Measurements from ENCODE around the gene SSTR4. TPM values are rescaled to one million over a fixed set of nuclear protein-coding genes. Genes with fewer than 3 reads are reported as not detected.

The SSTR4 gene
- total RNA-seq, 1 experiment from 2014 or later: not detected

DNA sequence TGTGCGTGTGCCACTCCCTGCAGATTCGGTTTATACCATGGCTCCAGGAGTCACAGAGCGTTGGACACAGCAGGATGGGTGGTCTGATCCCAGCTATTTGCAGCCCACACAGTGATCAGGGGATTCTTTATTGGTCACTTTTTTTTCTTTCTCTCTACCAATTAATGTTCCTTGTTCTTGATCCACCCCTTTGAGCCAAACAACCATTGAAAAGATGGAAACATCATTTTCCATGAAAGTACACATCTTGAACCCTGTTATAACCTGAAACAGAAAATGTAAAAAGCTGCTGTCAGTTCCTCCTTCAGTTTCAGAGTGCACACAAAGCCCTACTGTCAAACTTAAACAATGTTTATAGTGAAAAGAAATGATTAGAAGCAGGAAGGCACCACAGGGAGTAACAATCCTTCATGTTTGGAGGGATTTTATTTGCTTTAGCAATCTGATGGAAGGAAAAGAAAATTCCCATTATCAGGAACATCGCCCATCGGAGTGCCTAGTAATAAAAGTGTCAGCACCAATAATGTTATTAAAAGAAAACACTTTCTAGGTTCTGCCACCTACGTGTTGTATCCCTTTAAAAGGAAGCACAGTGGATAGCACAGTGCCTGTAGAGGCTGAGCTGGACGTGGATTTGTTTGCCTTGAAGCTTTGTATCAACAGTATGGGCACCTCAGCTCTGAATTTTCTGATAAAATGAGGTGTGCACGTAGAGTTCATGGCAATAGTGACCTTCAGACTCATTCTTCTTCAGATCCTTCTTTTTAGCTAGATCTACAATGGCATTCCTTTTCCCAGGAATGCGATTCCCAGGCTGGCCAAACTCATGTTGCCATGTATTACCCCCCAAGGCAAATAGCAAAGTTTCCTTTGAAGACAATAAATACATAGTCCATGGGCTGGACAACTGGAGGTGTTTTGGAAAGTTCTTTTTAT, 30.4 kb downstream of the SSTR4 start:
- no peak for DNase-seq (ENCODE audit: low spot score)

- DNase-seq (ENCODE audit: low spot score): no peak
Observed at GRCh38 chr20:23066772-23067171, 31.7 kb downstream of the SSTR4 start.

DNA sequence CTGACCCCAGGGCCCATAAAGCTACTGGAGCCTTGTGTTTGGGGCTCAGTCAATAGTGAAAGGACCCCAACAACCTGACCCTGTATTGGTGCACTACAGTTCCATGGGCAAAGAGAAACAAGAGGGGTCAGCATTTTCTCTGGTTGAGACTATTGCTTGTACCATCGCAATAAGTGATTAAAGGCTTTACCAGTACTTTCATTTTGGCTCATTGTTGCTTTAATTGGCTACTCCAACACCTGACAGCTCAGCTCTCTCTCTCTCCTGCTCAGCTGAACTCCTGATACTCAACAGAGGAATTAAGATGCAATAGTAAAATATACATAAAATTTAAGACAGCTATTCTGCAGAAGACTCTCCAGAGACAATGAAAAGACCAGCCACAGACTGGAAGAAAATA, 33.2 kb downstream of the SSTR4 start:
- no peak for DNase-seq (ENCODE audit: low spot score)

DNA sequence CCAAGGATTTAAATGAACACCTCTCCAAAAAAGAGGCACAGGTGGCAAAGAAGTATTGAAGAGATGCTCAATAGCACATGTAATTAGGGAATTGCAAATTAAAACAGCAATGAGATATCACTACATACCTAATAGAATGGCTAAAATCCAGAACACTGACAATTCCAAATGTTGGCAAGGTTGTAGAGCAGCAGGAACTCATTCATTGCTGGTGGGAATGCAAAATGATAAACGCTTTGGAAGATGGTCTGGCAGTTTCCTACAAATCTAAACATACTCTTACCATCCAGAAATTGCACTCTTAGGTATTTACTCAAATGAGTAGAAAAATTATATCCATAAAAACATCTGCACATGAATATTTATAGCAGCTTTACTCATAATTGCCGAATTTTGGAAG, 34.0 kb downstream of the SSTR4 start:
- no peak for DNase-seq (ENCODE audit: low spot score)

GRCh38 chr20:23071398-23071797, 36.3 kb downstream of the SSTR4 start:
- DNase-seq (ENCODE audit: low spot score): no peak

DNA sequence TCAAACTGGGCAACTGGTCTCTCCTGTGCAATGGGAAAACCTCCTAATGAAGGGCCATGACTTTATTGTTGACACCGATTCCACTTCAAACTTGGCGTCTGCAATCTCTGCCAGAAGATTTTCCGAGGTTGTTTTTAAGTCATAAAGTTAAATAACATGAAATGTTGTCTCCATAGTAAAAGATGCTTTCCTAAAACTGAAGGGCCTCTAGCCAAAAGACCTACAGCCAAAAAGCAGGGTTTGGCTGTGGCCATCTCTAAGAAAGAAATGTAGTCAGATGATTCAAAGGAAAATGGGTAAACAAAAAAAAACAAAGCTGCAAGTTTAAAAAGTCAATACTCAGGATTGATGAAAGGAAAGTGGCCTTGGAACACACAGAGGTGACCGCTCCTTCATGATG, 36.9 kb downstream of the SSTR4 start:
- no peak for DNase-seq (ENCODE audit: low spot score)

GRCh38 chr20:23072892-23073586, 37.9 kb downstream of the SSTR4 start:
- DNase-seq (ENCODE audit: low spot score): no peak

DNA sequence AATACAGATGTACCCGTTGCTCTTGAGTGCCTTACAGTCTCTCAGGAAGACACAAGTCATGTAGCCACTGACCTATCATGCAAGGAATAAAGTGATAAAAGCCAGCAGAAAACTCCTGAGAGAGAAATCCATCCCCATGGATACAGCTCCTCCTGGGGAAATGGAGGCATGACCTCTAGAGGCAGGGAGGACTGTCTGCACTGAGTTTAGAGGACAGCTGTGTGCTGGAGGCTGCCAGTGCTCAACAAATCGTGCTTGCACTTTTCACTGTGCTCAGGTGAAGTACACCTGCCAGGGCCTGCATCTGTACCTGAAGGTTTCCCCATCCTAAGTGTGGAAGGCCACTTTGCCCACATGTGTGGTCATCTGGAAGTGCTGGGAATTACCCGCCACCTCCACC, 38.9 kb downstream of the SSTR4 start:
- no peak for DNase-seq (ENCODE audit: low spot score)

DNA sequence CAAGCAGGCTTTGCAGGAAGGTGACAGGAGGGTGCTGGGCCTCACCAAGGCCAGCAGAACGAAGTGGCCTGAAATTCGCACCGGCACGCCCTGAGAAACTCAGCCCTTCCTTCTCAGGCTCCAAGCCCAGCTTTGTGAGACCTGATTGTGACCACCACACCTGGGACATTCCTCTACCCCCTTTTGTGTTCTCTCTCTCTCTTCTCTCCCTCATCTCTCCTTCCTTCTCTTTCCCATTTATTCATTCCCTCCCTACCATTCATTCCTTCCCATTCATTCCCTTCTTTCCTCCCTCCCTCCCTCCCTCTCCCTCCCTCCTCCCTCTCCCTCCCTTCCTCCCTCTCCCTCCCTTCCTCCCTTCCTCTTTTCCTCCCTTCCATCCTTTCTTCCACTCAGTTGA, 42.2 kb downstream of the SSTR4 start:
- no peak for DNase-seq (ENCODE audit: low spot score)

GRCh38 chr20:23078351-23079015, 43.4 kb downstream of the SSTR4 start:
- DNase-seq (ENCODE audit: low spot score): no peak

DNA sequence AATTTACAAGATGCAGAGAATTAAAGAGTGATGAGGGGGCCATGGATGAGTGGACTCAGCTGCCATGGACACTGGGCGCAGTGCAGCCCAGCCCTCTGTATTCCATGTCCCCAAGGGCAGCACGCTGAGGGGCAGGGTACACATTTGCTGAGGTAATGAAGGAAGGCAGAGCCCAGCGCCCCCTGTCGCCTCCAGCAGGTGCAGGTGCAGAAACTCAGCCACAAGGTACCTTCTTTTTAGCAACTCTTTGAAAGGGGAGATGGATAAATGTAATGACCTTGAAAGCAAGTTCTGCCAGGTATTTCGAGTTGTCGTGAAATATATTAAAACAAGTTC, 43.9 kb downstream of the SSTR4 start:
- DNase-seq (ENCODE audit: low spot score): peak; percentile 16

GRCh38 chr20:23079926-23080325, 44.8 kb downstream of the SSTR4 start:
- DNase-seq (ENCODE audit: low spot score): no peak

- no peak for DNase-seq (ENCODE audit: low spot score)
Observed at GRCh38 chr20:23080521-23080920, 45.4 kb downstream of the SSTR4 start.

GRCh38 chr20:23081263-23081819, 46.2 kb downstream of the SSTR4 start:
- DNase-seq (ENCODE audit: low spot score): no peak

DNA sequence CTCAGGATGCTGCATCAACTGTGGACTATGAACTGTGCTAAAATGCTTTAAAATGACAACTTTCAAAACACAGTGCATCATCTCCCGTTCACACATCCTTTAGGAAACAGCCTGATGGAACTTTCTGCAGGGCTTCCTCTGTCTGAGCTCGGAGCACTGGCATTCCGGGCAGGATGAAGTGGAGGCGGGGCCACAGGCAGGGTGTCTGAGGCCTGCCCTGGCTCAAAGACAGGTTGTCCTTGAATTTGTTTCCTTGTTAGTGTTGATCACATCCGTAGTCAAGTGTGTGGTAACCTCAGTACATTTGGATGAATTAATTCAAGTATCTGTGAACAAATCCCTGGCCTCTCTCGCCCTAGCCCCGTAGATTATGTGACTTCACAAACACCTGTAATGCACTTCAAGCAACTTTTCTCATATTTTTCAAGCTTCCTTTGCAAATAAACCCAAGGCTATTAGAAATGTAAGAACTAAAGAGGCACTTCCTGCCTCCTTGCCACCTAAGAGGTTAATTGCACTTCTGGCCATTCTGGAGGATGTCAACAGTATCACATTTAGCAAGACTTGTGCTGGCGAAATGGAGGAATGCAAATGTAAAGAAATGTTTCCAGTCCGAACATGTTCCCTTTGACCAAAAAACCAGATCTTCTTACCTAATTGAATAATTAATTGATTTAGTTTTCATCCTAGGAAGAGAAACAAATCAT, 47.9 kb downstream of the SSTR4 start:
- peak; percentile 9 for DNase-seq (ENCODE audit: low spot score)

DNA sequence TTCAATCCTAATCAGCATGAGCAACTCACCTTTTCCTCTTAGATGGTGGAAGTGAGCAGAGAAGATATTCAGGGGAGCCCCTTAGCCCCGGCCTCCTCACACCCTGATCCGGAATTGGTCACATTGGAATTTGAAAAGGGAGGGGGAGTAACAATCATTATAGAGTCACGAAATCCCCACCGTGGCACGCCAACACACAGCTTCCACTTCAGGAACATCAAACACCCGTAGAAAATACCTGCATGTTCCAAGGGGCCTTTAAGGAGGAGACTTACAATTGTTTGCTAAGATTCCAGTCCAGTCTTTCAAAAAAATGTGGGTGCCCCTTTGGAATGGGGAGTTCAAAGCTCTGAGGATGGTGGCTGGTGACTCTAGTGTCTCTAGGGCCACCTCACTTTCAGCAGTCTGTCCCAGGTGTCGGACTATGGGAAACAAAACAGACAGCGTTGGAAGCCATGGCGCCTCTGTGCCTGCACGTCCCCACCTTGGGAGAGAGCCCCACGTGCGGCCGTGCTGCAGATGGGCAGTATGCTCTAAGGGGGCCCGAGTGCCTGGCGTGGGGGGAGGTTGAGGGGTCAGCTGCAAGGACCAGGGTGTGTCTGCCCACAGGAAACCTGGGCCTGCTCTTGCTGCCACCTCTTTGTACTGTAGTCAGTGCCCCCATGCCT, 48.6 kb downstream of the SSTR4 start:
- DNase-seq (ENCODE audit: low spot score): no peak

DNA sequence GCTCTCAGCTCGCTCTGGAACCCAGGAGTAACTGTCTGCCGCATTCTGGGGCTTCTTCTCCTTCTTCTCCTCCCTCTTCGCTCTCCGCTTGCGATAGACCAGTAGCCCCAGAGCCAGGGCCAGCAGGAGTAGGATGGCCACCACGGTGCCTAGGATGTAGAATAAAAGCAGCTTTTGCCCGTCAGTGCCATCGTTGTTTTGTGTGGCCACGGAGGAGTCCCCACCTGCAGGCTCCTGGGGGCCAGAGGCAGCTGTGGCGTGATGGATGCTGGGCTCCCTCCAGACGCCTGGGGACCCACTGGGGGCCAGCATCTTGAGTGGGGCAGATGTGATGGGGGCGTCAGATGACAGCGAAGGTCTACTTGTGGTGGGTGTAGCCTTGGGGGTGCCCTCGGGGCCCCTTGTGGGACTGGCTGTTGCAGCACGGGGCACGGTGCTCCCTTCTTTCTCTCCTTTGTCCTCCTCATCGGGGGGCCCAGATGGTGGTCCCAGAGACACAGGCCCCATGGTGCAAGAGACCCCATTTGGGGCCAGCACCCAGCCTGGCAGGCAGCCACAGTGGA, 49.3 kb downstream of the SSTR4 start:
- no peak for DNase-seq (ENCODE audit: low spot score)

GRCh38 chr20:23084845-23085365, 49.8 kb downstream of the SSTR4 start:
- no peak for DNase-seq (ENCODE audit: low spot score)

- no peak for DNase-seq (ENCODE audit: low spot score)
Observed at GRCh38 chr20:23085436-23086055, 50.4 kb downstream of the SSTR4 start.

DNA sequence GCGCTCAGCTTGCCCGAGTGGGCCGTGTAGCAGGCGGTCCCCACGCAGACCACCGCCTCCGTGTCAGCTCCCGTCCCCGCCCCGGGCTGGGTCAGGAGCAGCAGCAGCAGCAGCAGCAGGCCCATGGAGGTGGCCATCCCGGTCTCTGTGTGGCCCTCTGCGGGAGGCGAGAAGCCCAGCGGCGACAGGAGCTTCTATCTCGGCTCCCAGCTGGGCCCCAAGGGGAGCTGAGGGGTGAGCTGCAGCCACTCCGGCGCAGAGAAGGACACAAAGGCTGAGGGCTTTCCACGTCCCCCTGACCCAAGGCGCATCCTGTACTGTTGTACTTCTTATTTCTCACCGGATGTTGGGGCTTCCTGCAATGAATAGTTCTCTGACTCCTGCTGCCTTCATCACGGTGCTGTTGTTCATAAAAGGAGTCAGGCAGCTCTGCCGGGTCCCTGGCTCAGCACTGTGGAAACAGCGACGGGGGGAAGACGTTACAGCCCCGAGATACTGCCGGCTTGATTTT, 51.0 kb downstream of the SSTR4 start, which contains the start of gene CD93:
Gene CD93, minus strand, starts transcription at position 269 of the 511 bp plus-strand sequence. Its CDS starts 132 bp downstream, at position 137.
- no peak for DNase-seq (ENCODE audit: low spot score)

Measured in HT-29 (cell line).